HG03135 (cell line): ENCODE results near the gene RASSF8.

ENCODE experiments used
- ATAC-seq: cut with Tn5 transposase; IDR thresholded peaks from one replicate; pipeline ENCODE4 v1.9.1; 2021; ENCODE audit warnings: mild to moderate bottlenecking, moderate library complexity; ENCODE audit not compliant: unreplicated experiment

RASSF8 gene

GRCh38 chr12:26027401-26027800 is 68.9 kb downstream of the RASSF8 start:
- ATAC-seq: no peak

- ATAC-seq: no peak
Measured at GRCh38 chr12:26028953-26029735, 70.7 kb downstream of the RASSF8 start.

- ATAC-seq: no peak
Measured at GRCh38 chr12:26029736-26030022, 71.2 kb downstream of the RASSF8 start.

- no peak for ATAC-seq
Measured at GRCh38 chr12:26030371-26030770, 71.9 kb downstream of the RASSF8 start.

GRCh38 chr12:26031318-26031717 is 72.8 kb downstream of the RASSF8 start:
- ATAC-seq: no peak

GRCh38 chr12:26031827-26032226 is 73.3 kb downstream of the RASSF8 start:
- ATAC-seq: no peak

GRCh38 chr12:26032290-26032689 is 73.8 kb downstream of the RASSF8 start:
- no peak for ATAC-seq

- ATAC-seq: no peak
Measured at GRCh38 chr12:26032719-26033241, 74.3 kb downstream of the RASSF8 start.

- no peak for ATAC-seq
Measured at GRCh38 chr12:26034371-26035142, 76.1 kb downstream of the RASSF8 start.

- no peak for ATAC-seq
Measured at GRCh38 chr12:26036877-26037276, 78.4 kb downstream of the RASSF8 start.

GRCh38 chr12:26037615-26038220 is 79.2 kb downstream of the RASSF8 start:
- no peak for ATAC-seq

GRCh38 chr12:26042645-26043044 is 84.2 kb downstream of the RASSF8 start:
- ATAC-seq: no peak

GRCh38 chr12:26043135-26044006 is 84.9 kb downstream of the RASSF8 start:
- no peak for ATAC-seq

- ATAC-seq: no peak
Measured at GRCh38 chr12:26044007-26044394, 85.5 kb downstream of the RASSF8 start.

- ATAC-seq: no peak
Measured at GRCh38 chr12:26044592-26044991, 86.1 kb downstream of the RASSF8 start.

GRCh38 chr12:26046203-26046602 is 87.7 kb downstream of the RASSF8 start:
- no peak for ATAC-seq

- no peak for ATAC-seq
Measured at GRCh38 chr12:26046906-26047305, 88.4 kb downstream of the RASSF8 start.

GRCh38 chr12:26047401-26048226 is 89.1 kb downstream of the RASSF8 start:
- ATAC-seq: no peak

- ATAC-seq: no peak
Measured at GRCh38 chr12:26052652-26053051, 94.2 kb downstream of the RASSF8 start.

GRCh38 chr12:26054383-26054782 is 95.9 kb downstream of the RASSF8 start:
- no peak for ATAC-seq
